ENCODE data around the gene TPST1.
A peak's percentile ranks its signal among the peaks of the same experiment; 100 is the strongest.

The TPST1 gene

DNA sequence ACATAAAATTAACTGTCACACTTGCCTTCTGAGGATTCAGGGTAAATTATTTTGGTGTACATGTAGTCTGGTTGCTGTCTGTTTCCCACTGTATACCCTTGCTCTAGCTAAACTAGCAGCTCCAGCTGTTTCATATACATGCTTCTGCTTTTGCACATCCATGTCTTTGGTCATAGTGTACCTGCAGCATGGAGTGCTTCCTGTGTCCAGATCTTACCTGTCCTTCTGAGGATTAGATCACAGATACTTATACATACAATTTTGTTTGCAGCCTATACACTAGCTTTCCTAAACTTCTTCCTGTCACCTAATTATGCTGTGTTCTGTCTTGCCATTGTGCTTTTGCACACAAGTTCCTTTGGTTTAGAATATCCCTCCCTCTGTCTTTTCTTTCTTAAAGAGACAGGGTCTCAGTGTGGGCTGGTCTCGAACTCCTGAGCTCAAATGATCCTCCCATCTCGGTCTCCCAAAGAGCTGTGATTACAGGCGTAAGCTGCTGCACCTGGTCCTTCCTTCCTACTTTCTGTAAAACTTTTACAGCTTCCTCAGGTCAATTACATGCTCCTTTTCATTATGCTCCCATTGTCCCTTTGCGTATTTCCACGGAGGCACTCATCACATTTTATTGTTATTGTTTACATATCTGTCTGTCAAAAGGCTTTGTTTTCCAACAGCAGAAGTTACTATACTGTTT is 33.8 kb downstream of the TPST1 start:
- no peak for DNase-seq (ENCODE audit: low spot score)

DNA sequence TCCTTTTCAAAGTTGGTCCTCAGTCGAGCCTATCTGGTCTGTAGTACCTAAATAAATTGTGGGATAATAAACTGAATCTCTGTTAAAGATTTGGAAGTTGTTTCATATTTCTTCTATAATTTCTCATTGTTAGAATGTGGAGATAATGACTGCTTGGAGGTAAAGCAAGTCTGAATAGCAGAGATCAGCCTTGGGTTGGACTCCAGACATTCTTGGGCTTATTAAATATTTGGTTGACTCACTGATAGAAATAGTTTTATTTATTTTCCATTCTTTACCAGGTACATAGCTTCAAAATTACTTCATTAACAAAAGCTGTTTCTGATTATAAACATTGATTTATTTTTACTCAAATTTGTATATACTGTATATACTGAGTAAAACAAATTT is 34.3 kb downstream of the TPST1 start:
- DNase-seq (ENCODE audit: low spot score) = no peak

DNA sequence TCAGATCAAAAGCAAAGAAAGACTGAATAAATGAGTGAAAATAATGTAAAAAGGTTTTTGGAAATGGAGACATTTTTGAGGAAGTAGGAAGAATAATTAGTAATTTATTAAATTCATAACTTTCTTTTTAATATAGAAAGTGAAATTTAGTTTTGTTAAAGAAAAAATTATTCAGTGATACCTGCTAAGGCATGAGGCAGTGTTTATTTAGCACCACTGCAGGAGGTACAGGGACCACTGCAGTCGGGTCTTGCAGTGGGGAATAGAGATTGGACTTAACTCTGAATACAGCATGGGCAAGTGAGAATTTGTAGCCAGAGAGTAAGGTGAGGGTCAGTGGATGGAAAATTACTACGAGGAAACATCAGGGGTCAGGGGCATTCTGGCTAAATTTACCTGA is 39.9 kb downstream of the TPST1 start:
- no peak for DNase-seq (ENCODE audit: low spot score)

GRCh38 chr7:66246554-66247171 is 41.5 kb downstream of the TPST1 start:
- DNase-seq (ENCODE audit: low spot score) = no peak

DNA sequence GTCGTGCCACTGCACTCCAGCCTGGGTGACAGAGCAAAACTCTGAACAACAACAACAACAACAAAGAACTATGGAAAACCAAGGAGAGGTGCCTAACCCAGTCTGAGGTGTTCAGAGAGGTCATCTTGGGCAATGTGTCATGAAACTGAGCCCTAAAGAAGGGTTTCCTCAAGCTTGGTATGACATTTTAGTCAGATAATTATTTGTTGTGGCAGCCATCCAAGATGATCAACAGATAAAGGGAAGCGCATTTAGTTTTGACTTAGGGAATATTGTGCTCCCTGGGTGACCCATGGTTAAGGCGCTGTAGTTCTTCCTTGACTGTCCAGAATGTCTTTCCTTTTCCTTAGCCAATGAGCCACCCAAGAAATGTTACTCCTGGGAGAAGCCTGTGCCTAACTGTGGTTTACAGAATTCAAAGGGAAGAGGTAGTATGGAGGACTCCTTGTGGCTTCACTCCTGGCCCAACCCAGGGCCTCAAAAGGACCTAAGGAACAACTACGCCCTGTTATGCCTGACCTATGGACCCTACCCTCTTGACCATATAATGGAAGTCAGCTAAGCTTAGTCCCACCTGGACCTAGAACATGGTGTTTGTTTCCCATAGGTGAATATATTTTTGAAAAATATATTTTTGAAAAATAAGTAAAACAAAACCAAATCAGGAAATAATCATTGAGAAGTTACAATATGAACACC is 42.4 kb downstream of the TPST1 start:
- no peak for DNase-seq (ENCODE audit: low spot score)

GRCh38 chr7:66250711-66251110 is 45.6 kb downstream of the TPST1 start:
- peak; percentile 61 for DNase-seq (ENCODE audit: low spot score)

DNA sequence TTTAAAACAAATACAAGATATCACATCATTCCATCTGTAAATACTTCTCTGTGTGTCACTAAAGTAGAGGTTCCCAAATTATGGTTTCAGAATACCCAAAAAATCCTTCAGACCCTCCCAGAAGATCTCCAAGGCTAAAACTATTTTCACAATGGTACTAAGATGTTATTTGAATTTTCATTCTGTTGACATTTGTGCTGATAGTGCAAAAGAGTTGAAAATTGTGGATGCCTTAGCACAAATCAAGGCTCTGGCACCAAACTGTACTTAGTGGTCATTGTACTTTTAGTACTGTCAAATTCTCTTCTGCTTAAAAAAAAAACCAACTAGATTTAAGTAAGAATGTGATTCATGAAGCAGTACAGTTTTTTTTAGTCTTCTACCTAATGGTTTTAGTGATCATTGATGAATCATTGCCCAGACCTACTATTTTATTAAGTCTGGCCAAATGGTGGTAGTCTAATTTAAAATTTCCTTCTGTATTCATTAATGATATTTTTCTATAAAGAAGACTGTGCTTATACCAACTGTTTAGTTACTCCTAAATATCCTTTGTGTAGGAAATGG is 50.5 kb downstream of the TPST1 start:
- DNase-seq (ENCODE audit: low spot score) = no peak

- no peak for DNase-seq (ENCODE audit: low spot score)
Measured at GRCh38 chr7:66256281-66256680, 51.1 kb downstream of the TPST1 start.

- DNase-seq (ENCODE audit: low spot score) = no peak
Measured at GRCh38 chr7:66257481-66257880, 52.3 kb downstream of the TPST1 start.

DNA sequence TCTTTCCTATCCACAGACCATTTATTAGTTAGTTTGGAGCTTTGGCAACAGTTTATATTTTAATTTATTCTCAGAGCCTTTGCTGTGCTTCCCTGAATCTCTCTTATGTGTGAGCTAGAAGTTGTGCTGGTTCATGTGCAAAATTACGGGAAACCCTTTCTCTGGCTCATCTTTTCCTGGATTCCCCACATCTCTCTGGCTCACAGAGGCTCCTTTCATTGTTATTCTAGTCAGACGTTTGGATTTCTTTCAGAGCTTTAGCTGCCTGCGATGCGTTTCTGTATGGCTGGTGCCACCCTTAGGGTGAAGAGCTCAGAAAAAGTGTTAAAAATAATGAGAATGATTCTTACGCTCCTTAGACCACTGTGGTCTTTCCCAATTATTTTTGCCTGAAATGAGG is 53.3 kb downstream of the TPST1 start:
- DNase-seq (ENCODE audit: low spot score) = no peak

GRCh38 chr7:66261941-66262340 is 56.8 kb downstream of the TPST1 start:
- no peak for DNase-seq (ENCODE audit: low spot score)

GRCh38 chr7:66263936-66264335 is 58.8 kb downstream of the TPST1 start:
- no peak for DNase-seq (ENCODE audit: low spot score)

DNA sequence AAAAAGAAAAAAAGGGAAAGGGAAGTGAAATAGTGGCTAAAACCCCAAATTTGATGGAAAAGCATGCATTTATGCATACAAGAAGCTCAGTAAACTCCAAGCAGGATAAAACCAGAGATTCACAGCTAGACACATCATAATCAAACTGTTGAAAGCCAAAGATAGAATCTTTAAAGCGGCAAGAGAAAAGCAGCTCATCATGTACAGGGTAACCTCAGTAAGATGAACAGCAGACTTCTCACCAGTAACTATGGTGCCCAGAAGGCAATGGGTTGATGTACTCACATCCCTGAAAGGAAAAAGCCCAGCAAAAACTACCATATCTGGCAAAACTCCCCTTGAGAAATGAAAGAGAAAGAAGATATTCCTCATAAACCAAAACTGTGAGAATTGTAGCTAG is 60.4 kb downstream of the TPST1 start:
- DNase-seq (ENCODE audit: low spot score) = peak; percentile 56

DNA sequence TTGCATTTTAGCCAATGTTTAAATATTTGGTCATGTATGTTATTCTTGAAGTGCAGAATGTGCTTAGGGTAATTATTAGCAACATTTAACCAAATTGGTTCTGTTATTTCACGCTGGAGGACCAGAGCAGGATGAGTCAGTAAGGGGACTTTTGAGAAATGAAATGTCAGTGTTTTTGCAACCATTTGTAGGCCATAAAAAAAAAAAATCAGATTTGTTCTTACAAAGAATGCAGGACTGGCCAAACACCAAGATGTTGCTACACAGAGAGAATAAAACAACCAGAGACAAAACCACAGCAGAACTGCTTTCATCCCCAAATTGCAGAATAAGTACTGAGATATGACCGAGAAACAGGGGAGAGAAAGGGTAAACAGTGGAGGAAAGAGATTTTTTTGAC is 62.1 kb downstream of the TPST1 start:
- no peak for DNase-seq (ENCODE audit: low spot score)

GRCh38 chr7:66269978-66270377 is 64.8 kb downstream of the TPST1 start:
- no peak for DNase-seq (ENCODE audit: low spot score)

DNA sequence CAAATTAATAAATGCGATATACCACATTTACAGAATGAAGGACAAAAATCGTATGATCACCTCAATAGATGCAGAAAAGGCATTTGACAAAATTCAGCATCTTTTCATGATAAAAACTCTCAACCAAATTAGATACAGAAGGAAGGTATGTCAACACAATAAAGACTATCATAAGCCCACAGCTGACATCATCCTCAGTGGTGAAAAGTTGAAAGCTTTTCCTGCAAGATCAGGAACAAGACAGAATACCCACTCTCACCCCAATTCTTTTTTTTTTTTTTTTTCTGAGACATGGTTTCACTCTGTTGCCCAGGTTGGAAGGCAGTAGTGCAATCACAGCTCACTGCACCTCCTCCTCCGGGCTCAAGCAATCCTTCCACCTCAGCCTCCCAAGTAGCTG is 67.2 kb downstream of the TPST1 start:
- DNase-seq (ENCODE audit: low spot score) = no peak

DNA sequence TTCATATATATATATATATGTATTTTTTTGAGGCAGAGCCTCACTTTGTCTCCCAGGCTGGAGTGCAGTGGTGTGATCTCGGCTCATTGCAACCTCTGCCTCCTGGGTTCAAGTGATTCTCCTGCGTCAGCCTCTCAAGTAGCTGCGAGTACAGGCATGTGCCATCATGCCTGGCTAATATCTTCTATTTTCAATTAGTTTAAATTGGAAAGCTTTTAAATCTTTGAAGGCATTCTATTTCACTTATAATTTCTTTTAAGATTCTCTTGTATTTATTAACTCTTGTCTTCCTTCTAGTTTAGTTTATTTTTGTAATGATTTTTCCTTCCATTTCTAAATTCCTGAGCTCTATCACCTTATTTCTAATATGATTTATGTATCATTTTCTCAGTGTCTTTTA is 71.2 kb downstream of the TPST1 start:
- no peak for DNase-seq (ENCODE audit: low spot score)

DNA sequence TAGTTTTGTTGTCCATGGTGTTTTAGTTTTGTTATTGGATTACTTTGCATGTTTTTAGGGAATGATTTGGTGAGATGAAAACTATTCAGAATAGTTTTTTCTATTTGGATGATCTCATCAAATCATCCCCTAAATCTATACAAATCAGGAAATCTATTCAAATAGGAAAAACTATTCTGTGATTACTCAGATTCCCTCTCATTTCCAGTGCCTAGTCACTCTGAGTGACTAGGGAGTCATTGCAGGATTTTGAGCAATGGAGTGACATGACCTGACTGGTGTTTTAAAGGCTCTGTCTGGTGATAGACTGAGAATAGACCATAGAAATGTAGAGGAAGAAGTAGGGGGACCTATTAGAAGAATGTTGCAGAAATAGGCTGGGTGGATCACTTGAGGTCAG is 72.4 kb downstream of the TPST1 start:
- DNase-seq (ENCODE audit: low spot score) = peak; percentile 15

- DNase-seq (ENCODE audit: low spot score) = no peak
Measured at GRCh38 chr7:66279912-66280311, 74.8 kb downstream of the TPST1 start.

GRCh38 chr7:66281678-66282590 is 76.8 kb downstream of the TPST1 start:
- DNase-seq (ENCODE audit: low spot score) = no peak

- no peak for DNase-seq (ENCODE audit: low spot score)
Measured at GRCh38 chr7:66282591-66282935, 77.4 kb downstream of the TPST1 start.
